OCI-LY1 (cell line): ENCODE results near the gene RFK.

Experiments used
- H2AFZ ChIP-seq: fragments of 200-600 bp; sonication (generic), shearing (Covaris generic); 2 replicates; pipeline ENCODE4 v1.6.0; 2014; ENCODE audit warnings: antibody characterized with exemption, mild to moderate bottlenecking, low read length
- H3F3A ChIP-seq: fragments of 200-600 bp; sonication (generic), shearing (Covaris generic); 2 replicates; pipeline ENCODE4 v1.6.0; 2014; ENCODE audit warnings: mild to moderate bottlenecking, antibody characterized with exemption, low read length, moderate library complexity; ENCODE audit not compliant: insufficient read depth
- H3K27ac ChIP-seq: fragments of 200-600 bp; sonication (generic); 2 replicates; pipeline ENCODE4 v1.5.1; 2014; ENCODE audit warnings: low read length, mixed run types, mild to moderate bottlenecking, low read depth; ENCODE audit not compliant: poor library complexity, severe bottlenecking
- H3K27me3 ChIP-seq: fragments of 200-600 bp; sonication (generic); 2 replicates; pipeline ENCODE4 v1.6.0; 2014; ENCODE audit warnings: antibody characterized with exemption, mild to moderate bottlenecking, low read length, moderate library complexity; ENCODE audit not compliant: insufficient read depth
- H3K36me3 ChIP-seq: fragments of 200-600 bp; sonication (generic); 2 replicates; pipeline ENCODE4 v1.6.1; 2014; ENCODE audit warnings: mild to moderate bottlenecking, antibody characterized with exemption, low read length, moderate library complexity, mixed read lengths; ENCODE audit not compliant: insufficient read depth
- H3K4me1 ChIP-seq: fragments of 200-600 bp; sonication (generic); 2 replicates; pipeline ENCODE4 v1.5.1; 2014; ENCODE audit warnings: mild to moderate bottlenecking, low read length, moderate library complexity; ENCODE audit not compliant: insufficient read depth, severe bottlenecking
- H3K4me2 ChIP-seq: fragments of 200-600 bp; sonication (generic), shearing (Covaris generic); 2 replicates; pipeline ENCODE4 v1.6.1; 2014; ENCODE audit warnings: low read length
- H3K4me3 ChIP-seq: fragments of 200-600 bp; sonication (generic); 2 replicates; pipeline ENCODE4 v1.5.1; 2014; ENCODE audit warnings: low read length, low read depth, mild to moderate bottlenecking, mixed read lengths; ENCODE audit not compliant: poor library complexity, severe bottlenecking
- H3K79me2 ChIP-seq: fragments of 200-600 bp; shearing (Covaris generic); 2 replicates; pipeline ENCODE4 v1.6.1; 2016; ENCODE audit warnings: mixed run types, low read length, mixed read lengths; ENCODE audit not compliant: insufficient read depth
- H3K9ac ChIP-seq: fragments of 200-600 bp; sonication (generic), shearing (Covaris generic); 2 replicates; pipeline ENCODE4 v1.6.1; 2014; ENCODE audit warnings: mild to moderate bottlenecking, low read length, mixed read lengths
- H3K9me2 ChIP-seq: fragments of 200-600 bp; sonication (generic), shearing (Covaris generic); 2 replicates; pipeline ENCODE4 v1.6.1; 2014; ENCODE audit warnings: low read depth, mild to moderate bottlenecking, low read length, mixed read lengths
- H3K9me3 ChIP-seq: fragments of 200-600 bp; shearing (Covaris generic); 2 replicates; pipeline ENCODE4 v1.6.1; 2014; ENCODE audit warnings: low read length, mixed read lengths
- H4K20me1 ChIP-seq: fragments of 200-600 bp; sonication (generic), shearing (Covaris generic); 2 replicates; pipeline ENCODE4 v1.6.0; 2016; ENCODE audit warnings: mild to moderate bottlenecking, low read length; ENCODE audit not compliant: insufficient read depth
- EZH2 ChIP-seq: fragments of 200-600 bp; sonication (generic), shearing (Covaris generic); IDR thresholded peaks from 2 replicates; pipeline ENCODE4 v1.8.0; 2017; ENCODE audit warnings: borderline replicate concordance, mixed run types, mild to moderate bottlenecking, antibody characterized with exemption, low read length, moderate library complexity, mixed read lengths
- TF ChIP-seq, protein P1 (sequence below): fragments of 200-600 bp; sonication (generic), shearing (Covaris generic); IDR thresholded peaks from 2 replicates; pipeline ENCODE4 v1.5.1; 2017; ENCODE audit warnings: mild to moderate bottlenecking, antibody characterized with exemption, low read length, moderate library complexity, mixed read lengths

The RFK gene

DNA sequence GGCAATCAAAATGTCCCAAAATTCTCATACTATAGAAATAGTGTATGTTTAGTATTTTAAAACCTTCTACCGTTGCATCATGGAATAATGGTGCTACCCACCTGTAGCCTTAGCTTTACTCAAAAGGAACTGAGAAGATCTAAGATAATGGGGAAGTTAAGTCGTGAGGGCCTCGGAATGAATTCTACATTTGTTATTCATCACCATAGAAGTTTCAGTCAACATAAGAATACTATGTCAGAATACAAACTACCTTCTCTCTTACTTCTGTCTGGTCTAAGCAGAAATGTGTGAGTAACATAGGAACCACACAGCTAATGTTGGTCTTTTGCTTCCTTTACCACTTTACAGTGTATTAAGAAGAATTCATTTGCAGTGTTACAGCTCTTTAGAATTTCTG, 43.2 kb downstream of the RFK start:
- Histone ChIP-seq H3K9me3 (no peaks in the 10 kb centered on the region), H3K27ac (peak overlapping the region; percentile 67), H3K79me2 (no peaks in the 10 kb centered on the region), H3K4me1 (peaks cover 36% of the 10 kb centered on the region), H3K4me2 (peak overlapping the region; percentile 4; the same call in 1 of the 2 replicates), H4K20me1 (no peaks in the 10 kb centered on the region), H3F3A (no peaks in the 10 kb centered on the region), H2AFZ (no peak overlapping the region), H3K27me3 (no peaks in the 10 kb centered on the region), H3K9me2 (no peaks in the 10 kb centered on the region), H3K36me3 (no peaks in the 10 kb centered on the region), H3K9ac (no peak overlapping the region), H3K4me3 (no peak overlapping the region)
- TF ChIP-seq EZH2, result no peak
- TF ChIP-seq, protein P1, sequence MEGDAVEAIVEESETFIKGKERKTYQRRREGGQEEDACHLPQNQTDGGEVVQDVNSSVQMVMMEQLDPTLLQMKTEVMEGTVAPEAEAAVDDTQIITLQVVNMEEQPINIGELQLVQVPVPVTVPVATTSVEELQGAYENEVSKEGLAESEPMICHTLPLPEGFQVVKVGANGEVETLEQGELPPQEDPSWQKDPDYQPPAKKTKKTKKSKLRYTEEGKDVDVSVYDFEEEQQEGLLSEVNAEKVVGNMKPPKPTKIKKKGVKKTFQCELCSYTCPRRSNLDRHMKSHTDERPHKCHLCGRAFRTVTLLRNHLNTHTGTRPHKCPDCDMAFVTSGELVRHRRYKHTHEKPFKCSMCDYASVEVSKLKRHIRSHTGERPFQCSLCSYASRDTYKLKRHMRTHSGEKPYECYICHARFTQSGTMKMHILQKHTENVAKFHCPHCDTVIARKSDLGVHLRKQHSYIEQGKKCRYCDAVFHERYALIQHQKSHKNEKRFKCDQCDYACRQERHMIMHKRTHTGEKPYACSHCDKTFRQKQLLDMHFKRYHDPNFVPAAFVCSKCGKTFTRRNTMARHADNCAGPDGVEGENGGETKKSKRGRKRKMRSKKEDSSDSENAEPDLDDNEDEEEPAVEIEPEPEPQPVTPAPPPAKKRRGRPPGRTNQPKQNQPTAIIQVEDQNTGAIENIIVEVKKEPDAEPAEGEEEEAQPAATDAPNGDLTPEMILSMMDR, result no peak

- H3K79me2 ChIP-seq, result no peaks in the 10 kb centered on the region
- H4K20me1 ChIP-seq, result no peaks in the 10 kb centered on the region
- no peak overlapping the region for H2AFZ ChIP-seq
- H3K9me3 ChIP-seq, result no peaks in the 10 kb centered on the region
- no peak overlapping the region for H3K9ac ChIP-seq
- no peaks in the 10 kb centered on the region for H3F3A ChIP-seq
- H3K27ac ChIP-seq, result no peak overlapping the region
- TF ChIP-seq, protein P1, result no peak
- TF ChIP-seq EZH2, result no peak
- no peak overlapping the region for H3K4me2 ChIP-seq
- peaks cover 36% of the 10 kb centered on the region for H3K4me1 ChIP-seq
- no peaks in the 10 kb centered on the region for H3K36me3 ChIP-seq
- no peaks in the 10 kb centered on the region for H3K9me2 ChIP-seq
- no peaks in the 10 kb centered on the region for H3K27me3 ChIP-seq
- no peak overlapping the region for H3K4me3 ChIP-seq
Observed at GRCh38 chr9:76349865-76350264, 44.4 kb downstream of the RFK start.

DNA sequence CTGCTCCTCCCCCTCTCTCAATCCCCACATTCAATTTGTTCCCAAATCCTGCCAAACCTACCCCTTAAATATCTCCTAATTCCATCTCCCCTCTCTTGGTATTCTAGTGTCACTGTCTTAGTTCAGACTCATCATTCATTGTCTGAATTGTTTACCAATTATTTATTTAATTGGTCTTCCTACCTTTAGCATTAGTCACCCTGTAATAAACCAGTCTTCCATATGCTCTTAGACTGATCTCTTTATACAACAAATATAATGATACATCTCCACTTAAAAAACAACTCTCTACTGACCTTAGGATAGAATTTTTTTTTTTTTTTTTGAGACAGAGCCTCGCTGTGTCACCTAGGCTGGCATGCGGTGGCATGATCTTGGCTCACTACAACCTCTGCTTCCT, 51.4 kb downstream of the RFK start:
- TF ChIP-seq, protein P1, result no peak
- TF ChIP-seq EZH2, result no peak
- H4K20me1 ChIP-seq, result no peaks in the 10 kb centered on the region
- H3K4me3 ChIP-seq, result no peak overlapping the region
- no peaks in the 10 kb centered on the region for H3K9me3 ChIP-seq
- H3K36me3 ChIP-seq, result no peaks in the 10 kb centered on the region
- no peaks in the 10 kb centered on the region for H3K79me2 ChIP-seq
- H3K4me2 ChIP-seq, result no peak overlapping the region
- no peak overlapping the region for H3K9ac ChIP-seq
- no peak overlapping the region for H2AFZ ChIP-seq
- no peaks in the 10 kb centered on the region for H3K4me1 ChIP-seq
- H3K27me3 ChIP-seq, result no peaks in the 10 kb centered on the region
- no peaks in the 10 kb centered on the region for H3K9me2 ChIP-seq
- H3K27ac ChIP-seq, result no peak overlapping the region
- H3F3A ChIP-seq, result no peaks in the 10 kb centered on the region
